OCI-LY7 (cell line): ENCODE measurements around the gene RNF128. TPM values are rescaled to one million over a fixed set of nuclear protein-coding genes. Genes with fewer than 3 reads are reported as not detected.

Experiments
- BruUV-seq: library from RNA; stranded (reverse); fragments of 400-500 nt; replicated peaks from 2 replicates; lab custom pipeline; 2021; lab: Mats Ljungman, UMichigan
- CTCF ChIA-PET: fragments of 300-600 bp; sonication (Branson Sonifier 250); formaldehyde crosslinking; loops from one replicate; lab custom pipeline; 2022; ENCODE audit warnings: antibody characterized with exemption; ENCODE audit not compliant: unreplicated experiment; lab: Charles Lee
- POLR2A ChIA-PET: fragments of 300-600 bp; sonication (Branson Sonifier 250); formaldehyde crosslinking; loops from one replicate; lab custom pipeline; 2022; ENCODE audit warnings: antibody characterized with exemption; lab: Charles Lee
- DNase-seq: peaks from one replicate; pipeline ENCODE4 v3.0.0-alpha.2; 2015; ENCODE audit warnings: low spot score
- H2AFZ ChIP-seq: fragments of 200-600 bp; sonication (generic), shearing (Covaris generic); 2 replicates; pipeline ENCODE4 v1.6.1; 2014; ENCODE audit warnings: mild to moderate bottlenecking, antibody characterized with exemption, low read length, moderate library complexity
- H3K27ac ChIP-seq: fragments of 200-600 bp; sonication (generic); 2 replicates; pipeline ENCODE4 v1.5.1; 2014; ENCODE audit warnings: mixed run types, low read depth, mild to moderate bottlenecking, moderate library complexity, low read length, inconsistent platforms; ENCODE audit not compliant: poor library complexity, severe bottlenecking
- H3K36me3 ChIP-seq: fragments of 200-600 bp; sonication (generic); 2 replicates; pipeline ENCODE4 v1.6.1; 2014; ENCODE audit warnings: mild to moderate bottlenecking, antibody characterized with exemption, low read length, moderate library complexity, mixed read lengths; ENCODE audit not compliant: insufficient read depth
- H3K4me1 ChIP-seq: fragments of 200-600 bp; sonication (generic); 2 replicates; pipeline ENCODE4 v1.5.1; 2014; ENCODE audit warnings: mild to moderate bottlenecking, low read length; ENCODE audit not compliant: insufficient read depth, poor library complexity, severe bottlenecking
- H3K4me2 ChIP-seq: fragments of 200-600 bp; sonication (generic); 2 replicates; pipeline ENCODE4 v1.6.1; 2014; ENCODE audit warnings: mild to moderate bottlenecking, low read length
- H3K4me3 ChIP-seq: fragments of 200-600 bp; sonication (generic); 2 replicates; pipeline ENCODE4 v1.5.1; 2014; ENCODE audit warnings: mild to moderate bottlenecking, low read depth, low read length; ENCODE audit not compliant: poor library complexity, severe bottlenecking
- H3K79me2 ChIP-seq: fragments of 200-600 bp; sonication (generic); 2 replicates; pipeline ENCODE4 v1.6.1; 2016; ENCODE audit warnings: low read depth, mild to moderate bottlenecking, low read length, moderate library complexity, mixed read lengths; ENCODE audit not compliant: insufficient read depth
- H3K9me2 ChIP-seq: fragments of 200-600 bp; sonication (generic); 2 replicates; pipeline ENCODE4 v1.6.1; 2016; ENCODE audit warnings: mild to moderate bottlenecking, low read length, mixed read lengths; ENCODE audit not compliant: insufficient read depth
- H3K9me3 ChIP-seq: fragments of 200-600 bp; sonication (generic); 2 replicates; pipeline ENCODE4 v1.6.1; 2014; ENCODE audit warnings: mild to moderate bottlenecking, mixed run types, low read length, mixed read lengths
- H4K20me1 ChIP-seq: fragments of 200-600 bp; sonication (generic); 2 replicates; pipeline ENCODE4 v1.6.1; 2014; ENCODE audit warnings: mild to moderate bottlenecking, antibody characterized with exemption, low read length, moderate library complexity, mixed read lengths; ENCODE audit not compliant: insufficient read depth
- CTCF ChIP-seq: fragments of 200-600 bp; sonication (generic); conservative IDR thresholded peaks from 2 replicates; pipeline ENCODE4 v1.5.1; 2014; ENCODE audit warnings: mild to moderate bottlenecking, antibody characterized with exemption, low read length, moderate library complexity, mixed read lengths
- EZH2phosphoT487 ChIP-seq: fragments of 200-600 bp; sonication (generic); IDR thresholded peaks from 2 replicates; pipeline ENCODE4 v1.6.1; 2018; ENCODE audit warnings: low read depth, borderline replicate concordance, mild to moderate bottlenecking, mixed run types, antibody characterized with exemption, low read length, moderate library complexity, mixed read lengths
- intact Hi-C: fragments of 100-400 bp; cut with micrococcal nuclease; formaldehyde crosslinking; loops from one replicate; pipeline ENCODE4 v1.10.0; 2022; ENCODE audit not compliant: unreplicated experiment
- total RNA-seq, 2 experiments: library from RNA; depleted of rRNA in 1 of 2; stranded (reverse); fragments of >200 nt in 1 of 2; shearing (Covaris generic) in 1 of 2; gene quantifications; 2 replicates each; pipeline ENCODE4 v1.2.3, GENCODE V29; 2014 to 2022

The RNF128 gene
- total RNA-seq, 2 experiments from 2014 or later: not detected

DNA sequence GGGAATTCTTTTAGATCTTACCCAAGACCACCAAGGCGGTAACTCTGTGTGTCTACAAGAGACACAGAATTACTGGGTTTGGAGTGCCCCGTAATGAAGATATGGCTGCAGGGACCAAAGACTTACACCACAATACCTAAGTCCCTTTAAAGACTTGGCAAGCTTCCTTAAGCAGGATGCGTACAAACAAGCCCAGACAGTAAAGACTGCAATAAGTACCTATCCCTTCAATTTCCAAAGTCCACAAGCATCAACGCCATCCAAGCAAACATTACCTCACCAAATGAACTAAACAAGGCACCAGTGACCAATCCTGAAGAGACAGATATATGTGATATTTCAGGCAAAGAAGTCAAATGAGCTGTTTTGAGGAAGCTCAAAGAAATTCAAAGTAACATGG, 42.3 kb upstream of the RNF128 start:
- Histone ChIP-seq H2AFZ (no peak overlapping the region), H3K4me1 (no peaks in the 10 kb centered on the region), H4K20me1 (no peaks in the 10 kb centered on the region), H3K4me2 (no peak overlapping the region), H3K79me2 (no peaks in the 10 kb centered on the region), H3K4me3 (no peak overlapping the region), H3K27ac (no peak overlapping the region), H3K9me3 (no peaks in the 10 kb centered on the region), H3K9me2 (no peaks in the 10 kb centered on the region), H3K36me3 (no peaks in the 10 kb centered on the region)
- intact Hi-C loops: no loop called here
- ChIA-PET CTCF (no interaction called here), POLR2A (interaction anchor here (1.0 kb wide), 1 partner anchor 14 kb away, joined by 4 read pairs; no protein-coding TSS in a partner anchor)
- TF ChIP-seq EZH2phosphoT487 (no peak), CTCF (no peak)
- BruUV-seq: no TSS peak
- DNase-seq: no peak

- no peaks in the 10 kb centered on the region for H3K9me3 ChIP-seq
- no peaks in the 10 kb centered on the region for H3K79me2 ChIP-seq
- intact Hi-C loops: no loop called here
- POLR2A ChIA-PET: no interaction called here
- no peak overlapping the region for H3K27ac ChIP-seq
- CTCF ChIA-PET: interaction anchor here (1.1 kb wide), 1 partner anchor 13 kb away, joined by 4 read pairs; no protein-coding TSS in a partner anchor
- no peak for DNase-seq
- H2AFZ ChIP-seq: no peak overlapping the region
- H3K4me3 ChIP-seq: no peak overlapping the region
- H3K4me1 ChIP-seq: no peaks in the 10 kb centered on the region
- H4K20me1 ChIP-seq: no peaks in the 10 kb centered on the region
- TF ChIP-seq EZH2phosphoT487 (no peak), CTCF (no peak)
- H3K36me3 ChIP-seq: no peaks in the 10 kb centered on the region
- BruUV-seq: no TSS peak
- H3K9me2 ChIP-seq: no peaks in the 10 kb centered on the region
- H3K4me2 ChIP-seq: no peak overlapping the region
Measured at GRCh38 chrX:106692425-106693065, 34.0 kb upstream of the RNF128 start.

GRCh38 chrX:106696502-106696901, 30.0 kb upstream of the RNF128 start:
- no TSS peak for BruUV-seq
- H3K79me2 ChIP-seq: no peaks in the 10 kb centered on the region
- intact Hi-C loops: no loop called here
- no peaks in the 10 kb centered on the region for H3K36me3 ChIP-seq
- CTCF ChIA-PET: no interaction called here
- no peak overlapping the region for H2AFZ ChIP-seq
- no peak for DNase-seq
- H3K4me1 ChIP-seq: no peaks in the 10 kb centered on the region
- no peak overlapping the region for H3K4me3 ChIP-seq
- POLR2A ChIA-PET: interaction anchor here (0.6 kb wide), 1 partner anchor 73 kb away, joined by 5 read pairs; no protein-coding TSS in a partner anchor
- no peak overlapping the region for H3K27ac ChIP-seq
- H3K9me3 ChIP-seq: no peaks in the 10 kb centered on the region
- H3K4me2 ChIP-seq: no peak overlapping the region
- H4K20me1 ChIP-seq: no peaks in the 10 kb centered on the region
- no peaks in the 10 kb centered on the region for H3K9me2 ChIP-seq
- no peak for TF ChIP-seq EZH2phosphoT487
- no peak for TF ChIP-seq CTCF
